NCI-H1694 treated with DMSO at 0.1 percent for 48 hours (cell line): ENCODE measurements around the gene ADAMTS10.
"Not testable (repeated sequence)": the region's sequence is repeated elsewhere in the genome, so short reads cannot be mapped to it uniquely, and the experiment has no call there.

Experiments used
- DNase-seq: peaks from one replicate; lab custom pipeline; 2025; lab: John Stamatoyannopoulos, UW

The ADAMTS10 gene

DNA sequence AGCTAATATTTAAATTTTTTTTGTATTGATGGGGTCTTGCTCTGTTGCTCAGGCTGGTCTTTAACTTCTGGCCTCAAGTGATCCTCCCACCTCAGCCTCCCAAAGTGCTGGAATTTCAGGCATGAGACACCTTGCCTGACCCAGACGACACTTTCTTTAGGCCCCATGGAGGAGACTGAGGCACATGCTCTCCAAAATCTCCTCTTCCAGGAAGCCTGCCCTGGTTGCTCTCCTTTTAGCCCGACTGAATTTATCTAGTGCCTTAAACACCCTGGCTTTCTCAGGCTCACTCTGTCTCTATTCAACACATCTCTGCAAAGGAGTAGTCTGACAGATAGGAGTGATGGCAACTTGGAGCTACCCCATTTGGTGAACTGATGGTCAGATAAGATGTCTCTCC, 52.2 kb downstream of the ADAMTS10 start:
- no peak for DNase-seq

DNA sequence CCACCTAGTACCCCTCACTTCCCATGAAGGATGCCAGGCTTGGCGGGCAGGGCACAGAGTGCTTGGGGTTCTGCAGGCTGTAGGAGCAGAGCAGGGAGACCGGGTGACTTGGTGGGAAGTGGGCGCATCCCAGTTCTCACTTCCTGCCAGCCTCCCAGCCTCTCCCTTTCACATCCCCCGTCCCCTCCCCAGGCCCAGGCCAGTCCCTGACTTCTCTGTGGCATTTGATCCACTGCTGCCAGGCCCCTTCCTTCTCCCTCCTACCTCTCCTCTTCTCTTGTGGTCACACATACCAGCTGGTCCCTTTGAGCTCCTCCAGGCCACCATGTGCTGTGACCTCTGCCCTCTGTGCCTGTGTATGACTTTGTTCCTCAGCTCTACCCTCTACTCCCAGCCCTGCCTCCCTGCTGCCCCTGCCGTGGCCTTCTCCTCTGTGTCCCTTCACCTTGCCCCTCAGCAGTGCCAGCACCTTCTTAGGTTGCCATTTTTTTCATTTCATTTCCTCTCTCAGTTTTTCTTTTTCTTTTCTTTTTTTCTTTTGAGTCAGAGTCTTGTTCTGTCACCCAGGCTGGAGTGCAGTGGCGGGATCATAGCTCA, 52.8 kb downstream of the ADAMTS10 start:
- DNase-seq, result no peak

- not testable (repeated sequence) for DNase-seq
These were observed 56.8 kb downstream of the ADAMTS10 start for GRCh38 chr19:8553729-8554128.

DNA sequence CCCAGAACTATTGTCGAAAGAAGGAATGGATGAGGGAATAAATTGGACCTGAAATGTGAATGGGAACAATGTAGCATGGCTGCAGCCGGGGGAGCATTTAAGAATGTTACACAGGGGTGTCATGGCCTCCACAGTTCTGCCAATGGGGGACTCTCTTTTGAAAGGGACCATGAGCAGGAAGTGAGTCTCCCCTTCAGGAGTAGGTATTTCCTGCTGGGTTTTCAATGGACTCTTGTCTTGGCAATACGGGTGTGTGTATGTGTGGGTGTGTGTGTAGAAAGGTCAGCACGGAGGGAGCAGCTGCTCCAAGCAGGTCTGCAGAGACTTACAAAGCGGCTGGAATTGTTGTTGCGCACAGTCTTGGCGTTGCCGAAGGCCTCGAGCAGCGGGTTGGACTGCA, 57.7 kb downstream of the ADAMTS10 start:
- no peak for DNase-seq

DNA sequence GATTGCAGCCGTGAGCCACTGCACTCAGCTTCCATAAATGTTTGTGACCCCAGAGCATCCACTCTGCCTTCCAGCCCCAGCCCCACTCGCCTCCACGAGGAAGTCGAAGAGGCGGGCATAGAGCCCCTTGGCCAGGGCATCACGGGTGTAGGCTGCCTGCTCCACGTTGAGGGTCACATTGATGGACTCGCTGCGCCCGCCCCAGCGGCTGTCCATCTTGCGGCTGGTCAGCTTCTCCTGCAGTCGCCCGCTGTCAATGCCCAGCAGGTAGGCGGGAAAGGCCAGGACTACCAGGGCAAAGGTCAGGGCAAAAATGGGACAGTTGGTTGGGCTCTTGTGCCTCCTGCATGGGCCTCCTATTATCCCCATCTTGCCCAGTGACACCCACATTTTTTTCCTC, 60.4 kb downstream of the ADAMTS10 start:
- no peak for DNase-seq

- no peak for DNase-seq
These were observed 64.8 kb downstream of the ADAMTS10 start for GRCh38 chr19:8545743-8546142.

- DNase-seq, result no peak
These were observed 66.3 kb downstream of the ADAMTS10 start for GRCh38 chr19:8544168-8544567.

DNA sequence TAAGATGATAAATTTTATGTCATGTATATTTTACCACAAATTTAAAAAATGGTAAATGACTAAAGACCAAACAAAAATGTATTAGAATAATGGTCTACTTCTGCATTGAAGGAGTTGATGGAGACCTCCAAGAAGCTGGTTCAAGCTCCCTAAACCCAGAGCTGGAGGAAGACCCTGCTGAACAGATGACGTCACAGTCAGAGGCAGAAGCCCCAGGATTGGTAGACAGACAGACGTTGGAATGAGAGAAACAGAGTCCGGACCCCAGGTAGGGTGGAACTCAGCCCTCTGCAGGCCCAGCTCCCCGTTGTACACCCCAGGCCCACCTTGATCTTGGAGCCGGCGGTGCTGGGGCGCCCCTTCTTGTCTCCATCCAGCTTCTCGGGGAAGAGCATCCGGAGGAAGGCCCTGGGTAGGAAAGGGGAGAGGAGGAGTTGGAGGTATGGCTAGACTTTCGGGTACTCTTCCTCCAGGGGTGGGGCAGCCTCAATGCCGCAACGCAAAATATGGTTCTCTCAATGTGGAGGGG, 70.8 kb downstream of the ADAMTS10 start:
- DNase-seq, result no peak

GRCh38 chr19:8537099-8537498, 73.4 kb downstream of the ADAMTS10 start:
- no peak for DNase-seq

DNA sequence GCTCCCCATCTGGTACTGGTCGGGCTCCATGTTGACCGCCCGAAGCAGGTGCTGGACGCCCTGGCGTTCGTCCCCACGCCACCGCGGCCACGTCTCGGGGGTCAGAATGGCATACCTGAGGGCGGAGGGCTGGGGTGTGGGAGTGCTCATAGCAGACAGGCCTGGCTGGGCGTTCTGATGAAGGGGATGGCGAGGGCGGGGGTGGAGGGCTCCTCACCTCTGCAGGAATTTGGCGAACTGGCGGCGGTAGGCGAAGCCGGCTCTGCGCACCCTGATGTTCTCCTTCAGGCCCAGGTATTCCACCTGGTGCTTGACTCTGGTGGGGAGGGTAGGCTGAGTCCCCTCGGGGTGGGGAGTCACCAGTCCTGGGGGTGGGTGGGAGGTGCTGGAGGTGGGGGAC, 74.2 kb downstream of the ADAMTS10 start:
- DNase-seq, result no peak

- DNase-seq, result no peak
These were observed 78.3 kb downstream of the ADAMTS10 start for GRCh38 chr19:8532225-8532624.

DNA sequence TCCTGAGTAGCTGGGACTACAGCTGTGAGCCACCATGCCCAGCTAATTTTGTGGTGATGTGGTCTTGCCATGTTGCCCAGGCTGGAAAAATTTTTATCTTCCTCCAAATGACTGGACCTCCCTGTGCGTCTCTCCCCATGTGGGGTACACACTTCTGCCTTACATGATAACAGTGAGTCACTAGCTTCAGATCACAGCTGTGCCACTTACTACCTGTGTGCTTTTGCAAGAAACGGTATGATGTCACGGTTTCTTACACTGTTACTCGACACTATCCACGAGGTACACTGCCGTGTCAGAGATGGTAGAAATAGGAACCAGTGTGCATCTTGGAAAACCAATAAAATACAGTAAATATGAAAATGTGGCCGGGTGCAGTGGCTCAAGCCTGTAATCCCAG, 79.0 kb downstream of the ADAMTS10 start:
- DNase-seq, result no peak
